HG03575 (cell line): Measurements from ENCODE around the gene DAAM2.

Experiments
- ATAC-seq: cut with Tn5 transposase; IDR thresholded peaks from one replicate; pipeline ENCODE4 v1.9.1; 2021; ENCODE audit not compliant: unreplicated experiment, insufficient number of reproducible peaks, low FRiP score; ENCODE audit errors: extremely low read depth

DAAM2 gene

GRCh38 chr6:39835821-39836295 is 43.7 kb downstream of the DAAM2 start:
- no peak for ATAC-seq

- no peak for ATAC-seq
Observed at GRCh38 chr6:39836606-39837005, 44.4 kb downstream of the DAAM2 start.

- no peak for ATAC-seq
Observed at GRCh38 chr6:39839445-39839844, 47.3 kb downstream of the DAAM2 start.

GRCh38 chr6:39840781-39841180 is 48.6 kb downstream of the DAAM2 start:
- no peak for ATAC-seq

DNA sequence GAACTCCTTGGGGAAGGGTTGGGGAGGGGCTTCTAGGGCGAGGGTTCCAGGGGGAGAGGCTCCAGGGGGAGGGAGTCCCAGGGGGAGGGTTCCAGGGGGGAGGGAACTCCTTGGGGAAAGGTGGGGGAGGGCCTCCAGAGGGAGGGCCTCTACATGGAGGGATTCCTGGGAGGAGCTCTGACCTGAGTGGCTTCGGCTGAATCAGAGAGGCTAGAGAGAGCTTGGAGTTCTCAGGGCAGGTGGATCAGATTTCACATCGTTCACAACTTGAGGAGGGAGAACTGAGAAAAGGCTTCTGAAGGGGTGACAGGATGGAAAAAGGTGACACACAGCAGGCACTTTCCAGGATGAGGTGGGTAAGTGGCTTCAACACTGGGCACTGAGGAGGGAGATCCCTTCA is 49.1 kb downstream of the DAAM2 start:
- no peak for ATAC-seq

- no peak for ATAC-seq
Observed at GRCh38 chr6:39841923-39842322, 49.7 kb downstream of the DAAM2 start.

DNA sequence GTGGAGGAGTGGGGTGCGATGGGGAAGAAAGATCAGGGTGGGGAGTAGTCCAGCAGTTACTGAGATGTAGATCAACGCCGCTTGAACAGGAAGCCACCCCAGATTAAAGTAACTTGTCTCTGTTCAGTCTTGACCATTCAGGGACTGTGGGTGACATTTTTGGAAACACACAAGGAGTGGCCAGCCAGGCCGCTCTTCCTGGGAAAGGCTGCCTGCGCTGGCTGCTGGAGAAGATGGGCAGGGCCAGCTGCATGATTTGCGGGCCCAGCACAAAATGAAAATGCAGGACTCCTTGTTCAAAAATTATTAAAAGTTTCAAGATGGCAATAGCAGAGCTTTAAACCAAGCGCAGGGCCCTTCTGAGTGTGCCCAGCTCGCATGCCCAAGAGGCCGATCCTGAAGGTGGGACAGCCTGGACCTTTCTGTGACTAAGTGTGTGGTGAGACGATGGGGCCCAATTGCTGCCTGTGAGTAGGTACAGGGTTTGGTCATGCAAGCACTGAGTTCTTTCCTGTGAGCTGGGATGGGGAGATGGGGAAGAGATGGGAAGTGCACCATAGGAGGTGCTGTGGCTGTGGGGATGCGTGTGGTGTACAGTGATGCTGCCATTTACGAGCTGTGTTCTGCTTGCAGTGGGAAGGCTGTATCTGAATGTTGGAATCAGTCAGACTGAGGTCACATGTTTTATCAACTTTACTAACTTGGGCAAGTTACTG is 51.3 kb downstream of the DAAM2 start:
- no peak for ATAC-seq

- no peak for ATAC-seq
Observed at GRCh38 chr6:39844866-39845265, 52.7 kb downstream of the DAAM2 start.

- ATAC-seq: no peak
Observed at GRCh38 chr6:39847221-39847620, 55.0 kb downstream of the DAAM2 start.

DNA sequence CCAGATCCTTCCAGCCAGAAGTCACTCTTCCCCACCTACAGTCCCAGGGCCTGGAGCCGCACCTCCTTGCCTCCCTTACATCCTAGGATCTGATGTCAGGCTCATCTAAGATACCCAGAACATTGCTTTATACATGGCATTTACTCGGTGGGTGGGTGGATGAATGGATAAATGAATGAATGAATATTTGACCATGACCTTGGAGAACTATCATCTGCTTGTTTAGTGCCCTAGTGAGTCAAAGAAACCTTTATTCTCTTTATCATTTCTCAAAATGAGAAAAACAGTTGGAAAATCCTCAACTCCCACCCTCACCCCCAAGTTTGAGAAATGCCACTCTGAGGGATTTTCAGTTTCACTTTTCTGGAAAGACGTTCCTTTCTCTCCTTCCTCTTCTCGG is 56.0 kb downstream of the DAAM2 start:
- no peak for ATAC-seq

GRCh38 chr6:39849228-39849627 is 57.1 kb downstream of the DAAM2 start:
- ATAC-seq: no peak

DNA sequence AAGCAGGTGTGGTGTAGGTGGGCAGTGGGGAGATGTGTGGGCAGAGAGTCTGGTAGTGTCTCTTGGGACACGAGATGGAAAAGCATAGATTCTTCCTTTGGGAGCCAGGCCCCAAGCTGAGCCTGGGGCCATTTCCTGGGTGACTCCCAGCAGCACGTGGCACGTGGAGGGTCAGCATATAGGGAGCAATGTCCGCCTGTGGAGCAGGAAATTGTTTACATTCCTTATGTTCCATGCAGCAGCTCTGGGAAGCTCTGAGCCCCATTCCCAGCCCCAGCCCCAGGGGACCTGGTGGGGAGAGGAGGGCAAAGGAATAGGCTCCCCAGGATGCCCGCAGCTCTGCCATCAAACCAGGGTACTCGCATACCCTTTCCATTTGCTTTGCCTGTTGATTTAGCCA is 57.6 kb downstream of the DAAM2 start:
- ATAC-seq: no peak

DNA sequence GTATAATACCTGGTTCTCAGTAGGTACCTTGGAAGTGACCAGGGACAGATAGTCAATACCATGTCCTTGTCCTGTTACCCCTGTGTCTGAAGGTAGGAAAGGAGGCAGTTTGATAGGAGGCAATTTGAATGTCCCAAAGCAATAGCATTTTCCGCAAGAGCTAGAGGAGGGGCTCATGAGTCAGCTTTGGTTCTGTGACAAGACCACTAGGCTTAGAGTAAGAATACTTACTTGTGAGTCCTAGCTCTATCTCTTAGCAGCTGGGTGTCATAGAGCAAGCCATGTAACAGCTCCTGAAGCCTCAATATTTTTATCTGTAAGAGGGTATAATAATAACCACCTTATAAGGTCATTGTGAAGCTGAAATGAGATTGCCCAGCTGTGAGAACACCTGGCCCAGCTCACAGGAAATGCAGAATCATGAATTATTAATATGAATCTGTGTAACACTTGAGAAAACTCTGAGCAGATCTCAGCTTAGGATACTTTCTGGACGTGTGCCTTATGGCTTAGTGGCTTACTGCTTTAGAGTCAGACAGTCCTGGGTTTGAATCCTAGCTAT is 58.6 kb downstream of the DAAM2 start:
- no peak for ATAC-seq

GRCh38 chr6:39851331-39851730 is 59.2 kb downstream of the DAAM2 start:
- ATAC-seq: no peak

DNA sequence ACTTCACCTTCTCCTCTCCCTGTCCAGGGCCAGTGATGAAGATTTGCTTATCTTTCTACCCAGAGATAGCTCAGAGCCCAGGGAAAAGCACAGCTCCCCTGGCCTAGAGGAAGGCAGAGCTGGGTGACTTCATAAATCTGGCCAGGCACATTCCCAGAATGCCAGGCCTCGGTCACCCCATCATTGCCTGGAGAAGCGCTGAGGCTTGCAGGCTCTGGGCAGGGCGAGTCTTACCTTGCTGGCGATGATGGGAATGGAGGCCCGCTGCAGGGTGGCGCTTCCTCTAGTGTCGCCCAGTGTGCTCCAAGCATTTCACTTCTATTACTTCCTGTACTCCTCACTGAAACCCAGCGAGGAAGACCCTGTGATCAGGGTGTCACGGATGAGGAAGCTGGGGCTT is 60.1 kb downstream of the DAAM2 start:
- no peak for ATAC-seq

- ATAC-seq: no peak
Observed at GRCh38 chr6:39853604-39854003, 61.4 kb downstream of the DAAM2 start.

DNA sequence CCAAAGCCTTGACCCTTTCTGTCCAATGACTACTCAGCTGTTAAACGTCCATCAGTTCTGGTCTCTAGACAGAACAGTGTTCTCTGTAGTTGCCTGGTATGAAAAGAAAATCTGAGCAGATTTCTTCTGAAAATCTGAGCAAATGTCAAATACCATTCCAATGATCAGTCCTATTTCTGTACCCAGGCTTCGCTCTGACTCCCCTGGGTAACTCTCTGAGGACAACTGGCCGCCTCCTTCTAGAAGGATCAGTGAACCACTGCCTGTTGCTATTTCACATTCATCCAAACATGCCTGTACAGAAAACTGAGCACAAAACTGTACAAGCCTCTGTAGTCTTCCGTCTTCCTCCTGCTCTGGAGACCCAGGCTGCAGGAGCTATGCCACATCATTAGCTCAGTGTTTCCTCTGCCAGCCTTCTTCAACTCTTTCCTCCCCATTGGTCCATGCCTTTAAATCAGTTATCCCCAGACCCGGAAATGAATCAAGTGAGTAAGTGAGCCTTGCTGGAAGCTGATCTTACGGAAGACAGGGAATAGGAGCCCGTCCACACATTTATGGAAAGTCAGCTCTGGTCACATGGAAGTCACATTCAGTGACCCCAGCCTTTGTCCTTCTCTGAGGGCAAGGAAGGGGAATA is 63.3 kb downstream of the DAAM2 start:
- ATAC-seq: no peak

- ATAC-seq: no peak
Observed at GRCh38 chr6:39859025-39859424, 66.8 kb downstream of the DAAM2 start.

DNA sequence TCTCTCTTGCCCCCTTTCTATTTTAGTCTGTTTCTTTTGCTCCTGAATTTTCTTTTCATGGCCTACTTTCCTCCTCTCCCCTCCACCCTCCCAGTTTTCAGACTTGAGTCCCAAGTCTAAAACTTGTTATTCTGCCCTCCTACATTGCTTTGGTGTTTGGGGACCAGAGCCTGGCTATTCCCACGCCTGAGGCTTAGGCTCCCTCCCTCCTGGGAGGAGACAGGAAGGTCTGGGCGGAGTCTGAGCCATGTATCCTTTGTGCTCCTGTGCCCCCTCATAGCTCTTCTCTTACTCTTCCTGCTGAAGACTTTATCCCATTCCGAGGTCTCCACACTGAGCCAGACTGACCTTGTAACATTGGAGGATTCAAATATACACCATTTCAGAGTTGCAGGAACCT is 69.5 kb downstream of the DAAM2 start:
- ATAC-seq: no peak
